K562 (cell line): ENCODE results near the gene HECW1. TPM values are rescaled to one million over a fixed set of nuclear protein-coding genes. Genes with fewer than 3 reads are reported as not detected.

Experiments
- BMI1 ChIP-seq: fragments of 150-350 bp; IDR thresholded peaks from 2 replicates; pipeline ENCODE4 v1.6.1; 2014; ENCODE audit warnings: low read length
- ELF2 ChIP-seq: fragments of 250-450 bp; sonication (Bioruptor Pico); IDR thresholded peaks from 2 replicates; pipeline ENCODE4 v1.5.0; 2021; ENCODE audit warnings: mild to moderate bottlenecking
- GATAD2A ChIP-seq: fragments of 450-650 bp; IDR thresholded peaks from 2 replicates; pipeline ENCODE4 v1.6.1; 2017
- NCOA1 ChIP-seq: fragments of 450-650 bp; IDR thresholded peaks from 2 replicates; pipeline ENCODE4 v1.6.1; 2016; ENCODE audit warnings: low read depth
- RUNX1 ChIP-seq: sonication (generic); IDR thresholded peaks from 2 replicates; pipeline ENCODE4 v1.6.1; 2016; ENCODE audit warnings: antibody characterized with exemption, low read depth
- SMAD3 ChIP-seq: fragments of 450-650 bp; formaldehyde crosslinking; conservative IDR thresholded peaks from 2 replicates; pipeline ENCODE4 v1.4.0; 2020; ENCODE audit warnings: mild to moderate bottlenecking
- SREBF1 ChIP-seq: fragments of 150-350 bp; IDR thresholded peaks from 2 replicates; pipeline ENCODE4 v1.6.1; 2014; ENCODE audit warnings: antibody characterized with exemption, low read depth, low read length, borderline replicate concordance
- ZNF717 ChIP-seq: fragments of 250-450 bp; sonication (Bioruptor Pico); IDR thresholded peaks from 2 replicates; pipeline ENCODE4 v1.5.0; 2021
- ZNF778 ChIP-seq: fragments of 450-650 bp; formaldehyde crosslinking; IDR thresholded peaks from 2 replicates; pipeline ENCODE4 v1.4.0; 2020; ENCODE audit warnings: mild to moderate bottlenecking, moderate library complexity
- ZSCAN32 ChIP-seq: fragments of 450-650 bp; formaldehyde crosslinking; IDR thresholded peaks from 2 replicates; pipeline ENCODE4 v1.4.0; 2020; ENCODE audit warnings: mild to moderate bottlenecking, moderate library complexity
- polyA plus RNA-seq, 8 experiments: library from polyadenylated mRNA; depleted of rRNA in 4 of 8; stranded (reverse) in 5 of 8; unstranded in 3 of 8; fragments of >200 nt; fragmentation: Nextera tagmentation in 2 of 8; fragmentation: Illumina TruSeq in 1 of 8; extraction: Ambion mirVana in 2 of 8; extraction: Trizol in 1 of 8; gene quantifications; 2 replicates each; pipeline versions ENCODE4 v1.2.1 to v1.2.3, GENCODE V29; 2011 to 2014; ENCODE audit warnings: inconsistent platforms in 1 of 8, missing spikeins in 1 of 8
- total RNA-seq, 7 experiments: library from RNA; depleted of rRNA in 6 of 7; stranded (reverse); fragments of >200 nt in 6 of 7; fragmentation: Illumina TruSeq in 2 of 7; extraction: Trizol in 2 of 7; gene quantifications; 2 replicates each; pipeline versions ENCODE4 v1.2.1 to v1.2.3, GENCODE V29; 2011 to 2021; ENCODE audit warnings: low replicate concordance in 1 of 7
- TF ChIP-seq, protein P1 (sequence below): fragments of 450-650 bp; IDR thresholded peaks from one replicate; pipeline ENCODE4 v1.6.1; 2018; ENCODE audit warnings: mild to moderate bottlenecking, moderate library complexity; ENCODE audit not compliant: partially characterized antibody
- TF ChIP-seq, protein P2 (sequence below): fragments of 250-450 bp; sonication (Bioruptor Pico); IDR thresholded peaks from 2 replicates; pipeline ENCODE4 v1.6.1; 2021; ENCODE audit warnings: mild to moderate bottlenecking
- TF ChIP-seq, protein P3 (sequence below): sonication (generic); formaldehyde crosslinking; IDR thresholded peaks from 2 replicates; pipeline ENCODE4 v1.8.0; 2022; ENCODE audit warnings: mild to moderate bottlenecking, missing genetic modification reagents
- TF ChIP-seq, protein P4 (sequence below), 3 experiments: fragments of 200-800 bp in 1 of 3; sonication (Bioruptor generic) in 1 of 3; sonication (generic) in 1 of 3; formaldehyde crosslinking in 1 of 3; IDR thresholded peaks; 2 replicates each; pipeline versions ENCODE4 v1.6.1 to v1.8.0; 2016 to 2022; ENCODE audit warnings: mild to moderate bottlenecking in 2 of 3, missing compliant biosample characterization in 2 of 3, missing genetic modification characterization in 2 of 3, missing genetic modification reagents in 1 of 3
- TF ChIP-seq, protein P5 (sequence below): fragments of 250-450 bp; sonication (Bioruptor Pico); IDR thresholded peaks from 2 replicates; pipeline ENCODE4 v1.8.0; 2021; ENCODE audit warnings: moderate library complexity, mild to moderate bottlenecking, inconsistent platforms
- TF ChIP-seq, protein P6 (sequence below): sonication (generic); formaldehyde crosslinking; IDR thresholded peaks from 2 replicates; pipeline ENCODE4 v1.8.1; 2022; ENCODE audit warnings: missing genetic modification reagents

Gene HECW1
- total and polyA plus RNA-seq, 9 of the 15 experiments (the other 6 are each of a cell fraction or from before 2014, with no cell fraction given) = 0.07 to 0.31 (median 0.13) TPM; not detected in 4

DNA sequence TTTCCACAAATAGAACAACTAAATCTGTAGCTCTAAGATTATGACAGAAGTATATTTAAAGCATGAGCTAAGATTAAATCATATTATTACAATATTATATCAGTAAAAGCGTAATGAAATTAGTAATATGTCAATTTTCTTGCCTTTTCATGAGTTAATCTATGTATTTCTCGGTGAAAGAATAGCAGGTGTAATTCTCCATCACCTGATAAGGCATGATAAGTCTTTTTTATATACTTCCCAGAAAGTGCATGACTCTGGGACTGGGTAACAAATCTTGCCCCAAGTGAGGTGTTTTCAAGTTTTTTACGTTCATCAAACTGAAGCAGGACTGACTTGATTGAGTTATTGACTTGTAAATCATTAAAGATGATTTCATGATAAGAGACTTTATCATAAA is 100.5 kb downstream of the HECW1 start (continued):
- TF ChIP-seq, protein P1, sequence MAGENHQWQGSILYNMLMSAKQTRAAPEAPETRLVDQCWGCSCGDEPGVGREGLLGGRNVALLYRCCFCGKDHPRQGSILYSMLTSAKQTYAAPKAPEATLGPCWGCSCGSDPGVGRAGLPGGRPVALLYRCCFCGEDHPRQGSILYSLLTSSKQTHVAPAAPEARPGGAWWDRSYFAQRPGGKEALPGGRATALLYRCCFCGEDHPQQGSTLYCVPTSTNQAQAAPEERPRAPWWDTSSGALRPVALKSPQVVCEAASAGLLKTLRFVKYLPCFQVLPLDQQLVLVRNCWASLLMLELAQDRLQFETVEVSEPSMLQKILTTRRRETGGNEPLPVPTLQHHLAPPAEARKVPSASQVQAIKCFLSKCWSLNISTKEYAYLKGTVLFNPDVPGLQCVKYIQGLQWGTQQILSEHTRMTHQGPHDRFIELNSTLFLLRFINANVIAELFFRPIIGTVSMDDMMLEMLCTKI = no peak
- TF ChIP-seq, protein P2, sequence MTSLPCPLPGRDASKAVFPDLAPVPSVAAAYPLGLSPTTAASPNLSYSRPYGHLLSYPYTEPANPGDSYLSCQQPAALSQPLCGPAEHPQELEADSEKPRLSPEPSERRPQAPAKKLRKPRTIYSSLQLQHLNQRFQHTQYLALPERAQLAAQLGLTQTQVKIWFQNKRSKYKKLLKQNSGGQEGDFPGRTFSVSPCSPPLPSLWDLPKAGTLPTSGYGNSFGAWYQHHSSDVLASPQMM (CRISPR knock-in tag) = no peak
- TF ChIP-seq SMAD3 (CRISPR knock-in tag) (no peak), ZNF717 (CRISPR knock-in tag) (no peak), ZSCAN32 (CRISPR knock-in tag) (no peak), RUNX1 (no peak), ELF2 (CRISPR knock-in tag) (no peak), SREBF1 (no peak), NCOA1 (no peak), ZNF778 (CRISPR knock-in tag) (no peak), BMI1 (no peak), GATAD2A (no peak)
- TF ChIP-seq, protein P3, sequence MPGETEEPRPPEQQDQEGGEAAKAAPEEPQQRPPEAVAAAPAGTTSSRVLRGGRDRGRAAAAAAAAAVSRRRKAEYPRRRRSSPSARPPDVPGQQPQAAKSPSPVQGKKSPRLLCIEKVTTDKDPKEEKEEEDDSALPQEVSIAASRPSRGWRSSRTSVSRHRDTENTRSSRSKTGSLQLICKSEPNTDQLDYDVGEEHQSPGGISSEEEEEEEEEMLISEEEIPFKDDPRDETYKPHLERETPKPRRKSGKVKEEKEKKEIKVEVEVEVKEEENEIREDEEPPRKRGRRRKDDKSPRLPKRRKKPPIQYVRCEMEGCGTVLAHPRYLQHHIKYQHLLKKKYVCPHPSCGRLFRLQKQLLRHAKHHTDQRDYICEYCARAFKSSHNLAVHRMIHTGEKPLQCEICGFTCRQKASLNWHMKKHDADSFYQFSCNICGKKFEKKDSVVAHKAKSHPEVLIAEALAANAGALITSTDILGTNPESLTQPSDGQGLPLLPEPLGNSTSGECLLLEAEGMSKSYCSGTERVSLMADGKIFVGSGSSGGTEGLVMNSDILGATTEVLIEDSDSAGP = no peak
- TF ChIP-seq, protein P4, sequence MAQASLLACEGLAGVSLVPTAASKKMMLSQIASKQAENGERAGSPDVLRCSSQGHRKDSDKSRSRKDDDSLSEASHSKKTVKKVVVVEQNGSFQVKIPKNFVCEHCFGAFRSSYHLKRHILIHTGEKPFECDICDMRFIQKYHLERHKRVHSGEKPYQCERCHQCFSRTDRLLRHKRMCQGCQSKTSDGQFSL (CRISPR knock-in tag; IDR thresholded peaks at IDR 0.05) = no peak
- TF ChIP-seq, protein P4 (tag; IDR thresholded peaks at IDR 0.05) = no peak
- TF ChIP-seq, protein P5, sequence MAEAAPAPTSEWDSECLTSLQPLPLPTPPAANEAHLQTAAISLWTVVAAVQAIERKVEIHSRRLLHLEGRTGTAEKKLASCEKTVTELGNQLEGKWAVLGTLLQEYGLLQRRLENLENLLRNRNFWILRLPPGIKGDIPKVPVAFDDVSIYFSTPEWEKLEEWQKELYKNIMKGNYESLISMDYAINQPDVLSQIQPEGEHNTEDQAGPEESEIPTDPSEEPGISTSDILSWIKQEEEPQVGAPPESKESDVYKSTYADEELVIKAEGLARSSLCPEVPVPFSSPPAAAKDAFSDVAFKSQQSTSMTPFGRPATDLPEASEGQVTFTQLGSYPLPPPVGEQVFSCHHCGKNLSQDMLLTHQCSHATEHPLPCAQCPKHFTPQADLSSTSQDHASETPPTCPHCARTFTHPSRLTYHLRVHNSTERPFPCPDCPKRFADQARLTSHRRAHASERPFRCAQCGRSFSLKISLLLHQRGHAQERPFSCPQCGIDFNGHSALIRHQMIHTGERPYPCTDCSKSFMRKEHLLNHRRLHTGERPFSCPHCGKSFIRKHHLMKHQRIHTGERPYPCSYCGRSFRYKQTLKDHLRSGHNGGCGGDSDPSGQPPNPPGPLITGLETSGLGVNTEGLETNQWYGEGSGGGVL = no peak
- TF ChIP-seq, protein P6, sequence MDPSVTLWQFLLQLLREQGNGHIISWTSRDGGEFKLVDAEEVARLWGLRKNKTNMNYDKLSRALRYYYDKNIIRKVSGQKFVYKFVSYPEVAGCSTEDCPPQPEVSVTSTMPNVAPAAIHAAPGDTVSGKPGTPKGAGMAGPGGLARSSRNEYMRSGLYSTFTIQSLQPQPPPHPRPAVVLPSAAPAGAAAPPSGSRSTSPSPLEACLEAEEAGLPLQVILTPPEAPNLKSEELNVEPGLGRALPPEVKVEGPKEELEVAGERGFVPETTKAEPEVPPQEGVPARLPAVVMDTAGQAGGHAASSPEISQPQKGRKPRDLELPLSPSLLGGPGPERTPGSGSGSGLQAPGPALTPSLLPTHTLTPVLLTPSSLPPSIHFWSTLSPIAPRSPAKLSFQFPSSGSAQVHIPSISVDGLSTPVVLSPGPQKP = no peak
